ENCODE data around the gene SPIB. TPM values are rescaled to one million over a fixed set of nuclear protein-coding genes. Genes with fewer than 3 reads are reported as not detected.

The SPIB gene
- total RNA-seq, 1 donor from 2014 or later = 1.7 TPM

GRCh38 chr19:50451223-50451534 is 32.4 kb downstream of the SPIB start:
- no peaks in the 10 kb centered on the region for H3K4me1 Mint-ChIP-seq (ENCODE audit: low read depth)
- H3K27ac Mint-ChIP-seq = no peak overlapping the region
- TF ChIP-seq, protein P1, sequence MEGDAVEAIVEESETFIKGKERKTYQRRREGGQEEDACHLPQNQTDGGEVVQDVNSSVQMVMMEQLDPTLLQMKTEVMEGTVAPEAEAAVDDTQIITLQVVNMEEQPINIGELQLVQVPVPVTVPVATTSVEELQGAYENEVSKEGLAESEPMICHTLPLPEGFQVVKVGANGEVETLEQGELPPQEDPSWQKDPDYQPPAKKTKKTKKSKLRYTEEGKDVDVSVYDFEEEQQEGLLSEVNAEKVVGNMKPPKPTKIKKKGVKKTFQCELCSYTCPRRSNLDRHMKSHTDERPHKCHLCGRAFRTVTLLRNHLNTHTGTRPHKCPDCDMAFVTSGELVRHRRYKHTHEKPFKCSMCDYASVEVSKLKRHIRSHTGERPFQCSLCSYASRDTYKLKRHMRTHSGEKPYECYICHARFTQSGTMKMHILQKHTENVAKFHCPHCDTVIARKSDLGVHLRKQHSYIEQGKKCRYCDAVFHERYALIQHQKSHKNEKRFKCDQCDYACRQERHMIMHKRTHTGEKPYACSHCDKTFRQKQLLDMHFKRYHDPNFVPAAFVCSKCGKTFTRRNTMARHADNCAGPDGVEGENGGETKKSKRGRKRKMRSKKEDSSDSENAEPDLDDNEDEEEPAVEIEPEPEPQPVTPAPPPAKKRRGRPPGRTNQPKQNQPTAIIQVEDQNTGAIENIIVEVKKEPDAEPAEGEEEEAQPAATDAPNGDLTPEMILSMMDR (IDR thresholded peaks at IDR 0.05; ENCODE audit: unreplicated experiment) = no peak
- peaks cover 2% of the 10 kb centered on the region for H3K9me3 Mint-ChIP-seq (ENCODE audit: low read depth)
- no peak overlapping the region for H3K4me3 Mint-ChIP-seq (ENCODE audit: low read depth)
- no peaks in the 10 kb centered on the region for H3K36me3 Mint-ChIP-seq (ENCODE audit: insufficient read depth)
- H3K27me3 Mint-ChIP-seq = peaks cover 3% of the 10 kb centered on the region
- no peak for DNase-seq (ENCODE audit: low spot score, unreplicated experiment)

GRCh38 chr19:50453243-50453642 is 34.5 kb downstream of the SPIB start:
- peaks cover 7% of the 10 kb centered on the region for H3K27me3 Mint-ChIP-seq
- TF ChIP-seq, protein P1 (IDR thresholded peaks at IDR 0.05; ENCODE audit: unreplicated experiment) = no peak
- no peak overlapping the region for H3K4me3 Mint-ChIP-seq (ENCODE audit: low read depth)
- H3K27ac Mint-ChIP-seq = no peak overlapping the region
- H3K4me1 Mint-ChIP-seq (ENCODE audit: low read depth) = no peaks in the 10 kb centered on the region
- H3K9me3 Mint-ChIP-seq (ENCODE audit: low read depth) = no peaks in the 10 kb centered on the region
- no peak for DNase-seq (ENCODE audit: low spot score, unreplicated experiment)
- no peaks in the 10 kb centered on the region for H3K36me3 Mint-ChIP-seq (ENCODE audit: insufficient read depth)

DNA sequence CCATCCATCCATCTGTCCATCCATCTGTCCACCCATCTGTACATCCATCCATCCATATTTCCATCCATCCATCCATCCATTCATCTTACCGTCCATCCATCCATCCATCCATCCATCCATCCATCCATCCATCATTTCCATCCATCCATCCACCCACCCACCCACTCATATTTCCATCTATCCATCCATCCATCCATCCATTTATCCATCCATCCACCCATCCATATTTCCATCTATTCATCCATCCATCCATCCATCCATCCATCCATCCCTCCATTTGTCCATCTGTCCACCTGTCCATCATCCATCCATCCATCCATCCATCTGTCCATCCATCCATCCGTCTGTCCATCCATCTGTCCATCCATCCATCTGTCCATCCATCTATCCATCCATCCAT is 37.3 kb downstream of the SPIB start:
- TF ChIP-seq, protein P1 (IDR thresholded peaks at IDR 0.05; ENCODE audit: unreplicated experiment) = no peak
- Mint-ChIP-seq H3K4me3 (ENCODE audit: low read depth) (no peak overlapping the region), H3K4me1 (ENCODE audit: low read depth) (no peaks in the 10 kb centered on the region), H3K36me3 (ENCODE audit: insufficient read depth) (no peaks in the 10 kb centered on the region), H3K27ac (no peak overlapping the region), H3K27me3 (peaks cover 7% of the 10 kb centered on the region), H3K9me3 (ENCODE audit: low read depth) (no peaks in the 10 kb centered on the region)
- no peak for DNase-seq (ENCODE audit: low spot score, unreplicated experiment)

- Mint-ChIP-seq H3K4me3 (ENCODE audit: low read depth) (no peak overlapping the region), H3K36me3 (ENCODE audit: insufficient read depth) (no peaks in the 10 kb centered on the region), H3K27ac (no peak overlapping the region), H3K9me3 (ENCODE audit: low read depth) (no peaks in the 10 kb centered on the region), H3K4me1 (ENCODE audit: low read depth) (no peaks in the 10 kb centered on the region), H3K27me3 (peaks cover 4% of the 10 kb centered on the region)
- DNase-seq (ENCODE audit: low spot score, unreplicated experiment) = no peak
- TF ChIP-seq, protein P1 (IDR thresholded peaks at IDR 0.05; ENCODE audit: unreplicated experiment) = no peak
These were observed 38.6 kb downstream of the SPIB start for GRCh38 chr19:50457300-50457699.

DNA sequence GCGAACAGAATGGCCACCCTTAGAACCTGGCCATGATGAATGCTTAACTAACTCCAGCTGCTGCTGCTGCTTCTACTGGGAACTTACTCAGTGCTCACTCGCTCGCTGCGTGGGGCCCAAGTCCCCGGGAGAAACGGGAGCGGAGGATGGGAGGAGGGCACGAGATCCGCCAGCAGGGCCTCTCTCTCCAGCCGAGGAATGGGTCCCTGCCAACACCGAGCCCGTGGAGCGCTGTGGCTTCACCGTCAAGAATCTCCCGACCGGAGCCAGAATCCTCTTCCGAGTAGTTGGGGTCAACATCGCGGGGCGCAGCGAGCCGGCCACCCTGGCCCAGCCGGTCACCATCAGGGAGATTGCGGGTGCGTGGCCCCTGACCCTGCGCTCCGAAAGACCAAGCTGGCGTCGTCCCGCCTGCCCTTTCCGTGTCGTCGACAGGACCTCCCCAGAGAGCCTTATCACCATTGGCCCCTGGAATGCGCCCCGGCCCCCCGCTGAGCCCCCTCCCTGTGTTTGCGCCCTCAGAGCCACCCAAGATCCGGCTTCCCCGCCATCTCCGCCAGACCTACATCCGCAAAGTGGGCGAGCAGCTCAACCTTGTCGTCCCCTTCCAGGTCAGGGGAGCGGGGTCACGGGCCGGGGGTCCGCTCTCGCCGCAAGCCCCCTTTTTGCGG is 39.8 kb downstream of the SPIB start:
- H3K4me3 Mint-ChIP-seq (ENCODE audit: low read depth) = no peak overlapping the region
- no peak overlapping the region for H3K27ac Mint-ChIP-seq
- TF ChIP-seq, protein P1 (IDR thresholded peaks at IDR 0.05; ENCODE audit: unreplicated experiment) = no peak
- no peaks in the 10 kb centered on the region for H3K4me1 Mint-ChIP-seq (ENCODE audit: low read depth)
- H3K27me3 Mint-ChIP-seq = peaks cover 4% of the 10 kb centered on the region
- H3K36me3 Mint-ChIP-seq (ENCODE audit: insufficient read depth) = no peaks in the 10 kb centered on the region
- no peaks in the 10 kb centered on the region for H3K9me3 Mint-ChIP-seq (ENCODE audit: low read depth)
- DNase-seq (ENCODE audit: low spot score, unreplicated experiment) = no peak

All from progenitor cell of endocrine pancreas (in vitro differentiated cells).